WERI-Rb-1 (cell line): ENCODE results near the gene PCSK5.

Source experiments
- DNase-seq: peaks from one replicate; pipeline ENCODE4 v3.0.0-alpha.2; 2020
- H3K27ac ChIP-seq: fragments of 250-450 bp; sonication (Bioruptor Pico); 2 replicates; pipeline ENCODE4 v1.5.1; 2020; ENCODE audit warnings: mild to moderate bottlenecking, moderate library complexity
- H3K27me3 ChIP-seq: fragments of 250-450 bp; sonication (Bioruptor Pico); 2 replicates; pipeline ENCODE4 v1.5.1; 2021; ENCODE audit warnings: mild to moderate bottlenecking, low read depth, moderate library complexity; ENCODE audit not compliant: insufficient read depth, severe bottlenecking
- H3K36me3 ChIP-seq: fragments of 250-450 bp; sonication (Bioruptor Pico); 2 replicates; pipeline ENCODE4 v1.5.1; 2020; ENCODE audit warnings: mild to moderate bottlenecking, moderate library complexity
- H3K4me3 ChIP-seq: 2 replicates; pipeline ENCODE4 v1.5.1; 2011; ENCODE audit warnings: low read depth, mild to moderate bottlenecking, control low read depth, low read length
- H3K9me3 ChIP-seq: fragments of 250-450 bp; sonication (Bioruptor Pico); 2 replicates; pipeline ENCODE4 v1.5.1; 2021; ENCODE audit warnings: mild to moderate bottlenecking, moderate library complexity; ENCODE audit not compliant: severe bottlenecking
- TF ChIP-seq, protein P1 (sequence below): IDR thresholded peaks from 2 replicates; pipeline ENCODE4 v1.5.1; 2011; ENCODE audit warnings: low read depth, mild to moderate bottlenecking, control low read depth, inconsistent platforms, low read length

Gene PCSK5

GRCh38 chr9:75935591-75935990 lies 45.1 kb downstream of the PCSK5 start:
- Histone ChIP-seq H3K4me3 (no peak overlapping the region), H3K27ac (no peak overlapping the region), H3K27me3 (no peaks in the 10 kb centered on the region), H3K9me3 (no peaks in the 10 kb centered on the region), H3K36me3 (no peaks in the 10 kb centered on the region)
- no peak for DNase-seq
- TF ChIP-seq, protein P1, sequence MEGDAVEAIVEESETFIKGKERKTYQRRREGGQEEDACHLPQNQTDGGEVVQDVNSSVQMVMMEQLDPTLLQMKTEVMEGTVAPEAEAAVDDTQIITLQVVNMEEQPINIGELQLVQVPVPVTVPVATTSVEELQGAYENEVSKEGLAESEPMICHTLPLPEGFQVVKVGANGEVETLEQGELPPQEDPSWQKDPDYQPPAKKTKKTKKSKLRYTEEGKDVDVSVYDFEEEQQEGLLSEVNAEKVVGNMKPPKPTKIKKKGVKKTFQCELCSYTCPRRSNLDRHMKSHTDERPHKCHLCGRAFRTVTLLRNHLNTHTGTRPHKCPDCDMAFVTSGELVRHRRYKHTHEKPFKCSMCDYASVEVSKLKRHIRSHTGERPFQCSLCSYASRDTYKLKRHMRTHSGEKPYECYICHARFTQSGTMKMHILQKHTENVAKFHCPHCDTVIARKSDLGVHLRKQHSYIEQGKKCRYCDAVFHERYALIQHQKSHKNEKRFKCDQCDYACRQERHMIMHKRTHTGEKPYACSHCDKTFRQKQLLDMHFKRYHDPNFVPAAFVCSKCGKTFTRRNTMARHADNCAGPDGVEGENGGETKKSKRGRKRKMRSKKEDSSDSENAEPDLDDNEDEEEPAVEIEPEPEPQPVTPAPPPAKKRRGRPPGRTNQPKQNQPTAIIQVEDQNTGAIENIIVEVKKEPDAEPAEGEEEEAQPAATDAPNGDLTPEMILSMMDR: no peak

DNA sequence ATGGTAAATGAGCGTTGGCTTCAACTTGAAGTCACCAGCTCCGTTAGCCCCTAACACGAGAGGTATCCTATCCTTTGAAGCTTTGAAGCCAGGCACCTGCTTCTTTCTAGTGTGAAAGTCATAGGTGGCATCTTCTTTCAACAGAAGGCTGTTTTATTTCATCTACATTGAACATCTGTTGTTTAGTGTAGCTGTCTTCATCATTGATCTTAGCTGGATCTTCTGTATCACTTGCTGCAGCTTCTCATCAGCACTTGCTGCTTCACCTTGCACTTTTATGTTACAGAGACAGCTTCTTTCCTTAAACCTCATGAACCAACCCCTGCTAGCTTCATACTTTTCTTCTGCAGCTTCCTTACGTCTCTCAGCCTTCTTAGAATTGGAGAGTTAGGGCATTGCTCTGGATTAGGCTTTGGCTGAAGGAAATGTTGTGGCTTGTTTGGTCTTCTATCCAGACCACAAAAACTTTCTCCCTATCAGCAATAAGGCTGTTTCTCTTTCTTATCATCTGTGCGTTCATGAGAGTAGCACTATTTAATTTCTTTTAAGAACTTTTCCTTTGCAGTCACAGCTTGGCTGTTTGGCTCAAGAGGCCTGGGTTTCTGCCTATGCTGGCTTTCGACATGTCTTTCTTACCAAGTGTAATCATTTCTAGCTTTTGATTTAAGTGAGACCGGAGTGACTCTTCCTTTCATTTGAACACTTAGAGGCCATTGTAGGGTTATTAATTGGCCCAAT lies 47.2 kb downstream of the PCSK5 start:
- Histone ChIP-seq H3K9me3 (no peaks in the 10 kb centered on the region), H3K27me3 (no peaks in the 10 kb centered on the region), H3K36me3 (no peaks in the 10 kb centered on the region), H3K27ac (no peak overlapping the region), H3K4me3 (no peak overlapping the region)
- TF ChIP-seq, protein P1: no peak
- DNase-seq: no peak

GRCh38 chr9:75938946-75939345 lies 48.5 kb downstream of the PCSK5 start:
- no peaks in the 10 kb centered on the region for H3K9me3 ChIP-seq
- H3K27ac ChIP-seq: no peak overlapping the region
- H3K4me3 ChIP-seq: no peak overlapping the region
- no peak for DNase-seq
- H3K36me3 ChIP-seq: no peaks in the 10 kb centered on the region
- TF ChIP-seq, protein P1: no peak
- no peaks in the 10 kb centered on the region for H3K27me3 ChIP-seq

DNA sequence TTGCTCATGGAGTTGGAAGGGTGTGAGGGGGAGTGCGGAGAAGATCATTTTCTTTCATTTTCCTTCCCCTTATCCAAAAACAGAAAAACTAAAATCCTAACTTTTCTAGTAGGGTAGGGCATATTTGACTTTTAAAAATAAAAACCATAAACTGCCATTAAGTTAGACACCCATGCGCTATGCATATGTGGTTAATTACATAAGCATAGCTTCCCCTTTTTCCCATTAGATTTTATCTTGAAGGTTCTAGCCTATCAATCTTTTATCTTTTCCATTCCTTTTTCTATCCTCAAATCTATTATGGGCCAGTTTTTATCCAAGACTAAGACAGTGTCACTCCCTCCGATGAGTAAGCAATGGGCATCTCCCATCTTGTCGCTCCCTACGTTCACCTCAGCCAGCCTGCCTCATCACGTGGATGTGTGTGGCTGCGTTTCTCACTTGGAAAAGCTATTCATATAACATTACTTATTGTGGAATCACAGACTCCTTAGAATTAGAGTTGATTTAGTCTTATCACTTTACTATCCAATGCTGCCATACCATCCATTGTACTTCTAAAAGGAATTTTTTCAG lies 49.2 kb downstream of the PCSK5 start:
- Histone ChIP-seq H3K4me3 (no peak overlapping the region), H3K9me3 (no peaks in the 10 kb centered on the region), H3K27ac (no peak overlapping the region), H3K36me3 (no peaks in the 10 kb centered on the region), H3K27me3 (no peaks in the 10 kb centered on the region)
- TF ChIP-seq, protein P1: no peak
- no peak for DNase-seq

- Histone ChIP-seq H3K9me3 (no peaks in the 10 kb centered on the region), H3K36me3 (no peaks in the 10 kb centered on the region), H3K4me3 (no peak overlapping the region), H3K27ac (no peak overlapping the region), H3K27me3 (no peaks in the 10 kb centered on the region)
- TF ChIP-seq, protein P1: no peak
- DNase-seq: no peak
Measured at GRCh38 chr9:75941066-75941465, 50.6 kb downstream of the PCSK5 start.
